Upper lobe of left lung (tissue), 6 donors: ENCODE measurements around the gene ECSIT. TPM values are rescaled to one million over a fixed set of nuclear protein-coding genes. Genes with fewer than 3 reads are reported as not detected.

Experiments
- ATAC-seq, 2 donors: fragments of 200-7000 bp; cut with Tn5 transposase; one replicate each; pipeline ENCODE4 v1.9.1; 2022; ENCODE audit warnings: mild to moderate bottlenecking in 2 of 2, moderate library complexity in 2 of 2; ENCODE audit not compliant: low FRiP score in 2 of 2
- DNase-seq, 2 donors: peaks; one replicate each; pipeline ENCODE4 v3.0.0-alpha.2; 2019 to 2020
- H3K27ac ChIP-seq, 4 donors: fragments of 200-600 bp; sonication (generic); one replicate each; pipeline ENCODE4 v1.5.1; 2016 to 2019
- H3K27me3 ChIP-seq, 4 donors: fragments of 200-600 bp; sonication (generic); one replicate each; pipeline ENCODE4 v1.5.1; 2017 to 2019
- H3K36me3 ChIP-seq, 4 donors: fragments of 200-600 bp; sonication (generic); one replicate each; pipeline ENCODE4 v1.5.1; 2016 to 2019
- H3K4me1 ChIP-seq, 4 donors: fragments of 200-600 bp; sonication (generic); one replicate each; pipeline ENCODE4 v1.5.1; 2018 to 2019
- H3K4me3 ChIP-seq, 4 donors: fragments of 200-600 bp; sonication (generic); one replicate each; pipeline ENCODE4 v1.5.1; 2017 to 2019; ENCODE audit warnings: mild to moderate bottlenecking in 2 of 4, moderate library complexity in 1 of 4
- H3K9me3 ChIP-seq, 4 donors: fragments of 200-600 bp; sonication (generic); one replicate each; pipeline ENCODE4 v1.5.1; 2018 to 2019
- EP300 ChIP-seq, 4 donors: sonication (generic); formaldehyde crosslinking; IDR thresholded peaks; one replicate each; pipeline ENCODE4 v1.5.1; 2017; ENCODE audit warnings: antibody characterized with exemption in 4 of 4, control low read depth in 2 of 4
- POLR2A ChIP-seq, 4 donors: fragments of 450-650 bp; IDR thresholded peaks; one replicate each; pipeline ENCODE4 v1.5.1; 2016 to 2017; ENCODE audit warnings: antibody characterized with exemption in 4 of 4, mild to moderate bottlenecking in 2 of 4
- POLR2AphosphoS5 ChIP-seq, 2 donors: sonication (generic); formaldehyde crosslinking; IDR thresholded peaks; one replicate each; pipeline ENCODE4 v1.5.1; 2017; ENCODE audit warnings: antibody characterized with exemption in 2 of 2
- WGBS, 2 donors: methylation state at CpG; one replicate each; pipeline ENCODE4 v1.1.5; 2017 to 2018; 5-methylcytosine and 5-hydroxymethylcytosine counted together
- total RNA-seq, 6 donors: library from RNA; depleted of rRNA in 4 of 6; stranded (reverse); fragments of >200 nt in 4 of 6; gene quantifications; one replicate each; pipeline versions ENCODE4 v1.1.0 to v1.2.1, GENCODE V29; 2016 to 2021
- TF ChIP-seq, protein P1 (sequence below), 6 experiments: fragments of 450-650 bp in 4 of 6; fragments of 200-600 bp in 2 of 6; sonication (generic) in 2 of 6; IDR thresholded peaks; one replicate each; pipeline ENCODE4 v1.5.1; 2016 to 2019; ENCODE audit warnings: antibody characterized with exemption in 6 of 6
- donor health status: DM: no; HTN: no; CAD: no; lungs with moderate emphysema.
- donor health status: DM: no; HTN: yes; CAD: no; lungs with severe emphysema.

ECSIT gene
- total RNA-seq, 6 donors from 2014 or later, result 32.1 to 77.5 (median 48.6) TPM

DNA sequence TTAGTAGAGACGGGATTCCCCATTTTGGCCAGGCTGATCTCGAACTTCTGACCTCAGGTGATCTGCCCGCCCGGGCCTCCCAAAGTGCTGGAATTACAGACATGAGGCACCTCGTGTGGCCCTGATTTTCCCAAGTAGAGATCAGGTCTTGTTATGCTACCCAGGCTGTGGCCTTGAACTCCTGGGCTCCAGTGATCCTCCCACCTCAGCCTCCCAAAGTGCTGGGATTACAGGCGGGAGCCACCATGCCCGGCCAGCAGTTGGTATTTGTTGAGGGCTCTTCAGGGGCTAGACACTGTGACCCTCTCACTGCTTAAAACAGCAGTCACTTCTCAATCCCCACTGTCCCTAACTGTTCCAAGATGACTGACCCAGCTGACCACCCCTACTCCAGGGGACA lies 39.6 kb downstream of the ECSIT start:
- H3K36me3 ChIP-seq, result peaks cover 0 to 49% (median 17%) of the 10 kb centered on the region in 4 donors
- H3K4me1 ChIP-seq, result no peaks in the 10 kb centered on the region
- H3K4me3 ChIP-seq, result no peak overlapping the region
- no peak overlapping the region for H3K27ac ChIP-seq
- ATAC-seq (no peak), DNase-seq (no peak)
- TF ChIP-seq EP300 (IDR thresholded peaks at IDR 0.05), result no peak
- no peak for TF ChIP-seq POLR2AphosphoS5 (IDR thresholded peaks at IDR 0.05)
- no peak for TF ChIP-seq POLR2A (IDR thresholded peaks at IDR 0.05)
- TF ChIP-seq, protein P1, sequence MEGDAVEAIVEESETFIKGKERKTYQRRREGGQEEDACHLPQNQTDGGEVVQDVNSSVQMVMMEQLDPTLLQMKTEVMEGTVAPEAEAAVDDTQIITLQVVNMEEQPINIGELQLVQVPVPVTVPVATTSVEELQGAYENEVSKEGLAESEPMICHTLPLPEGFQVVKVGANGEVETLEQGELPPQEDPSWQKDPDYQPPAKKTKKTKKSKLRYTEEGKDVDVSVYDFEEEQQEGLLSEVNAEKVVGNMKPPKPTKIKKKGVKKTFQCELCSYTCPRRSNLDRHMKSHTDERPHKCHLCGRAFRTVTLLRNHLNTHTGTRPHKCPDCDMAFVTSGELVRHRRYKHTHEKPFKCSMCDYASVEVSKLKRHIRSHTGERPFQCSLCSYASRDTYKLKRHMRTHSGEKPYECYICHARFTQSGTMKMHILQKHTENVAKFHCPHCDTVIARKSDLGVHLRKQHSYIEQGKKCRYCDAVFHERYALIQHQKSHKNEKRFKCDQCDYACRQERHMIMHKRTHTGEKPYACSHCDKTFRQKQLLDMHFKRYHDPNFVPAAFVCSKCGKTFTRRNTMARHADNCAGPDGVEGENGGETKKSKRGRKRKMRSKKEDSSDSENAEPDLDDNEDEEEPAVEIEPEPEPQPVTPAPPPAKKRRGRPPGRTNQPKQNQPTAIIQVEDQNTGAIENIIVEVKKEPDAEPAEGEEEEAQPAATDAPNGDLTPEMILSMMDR (IDR thresholded peaks at IDR 0.05), result no peak
- H3K9me3 ChIP-seq, result no peaks in the 10 kb centered on the region
- 86 to 95% methylated on average over 7 of the region's 7 CpGs for WGBS, 2 donors
- H3K27me3 ChIP-seq, result no peaks in the 10 kb centered on the region

DNA sequence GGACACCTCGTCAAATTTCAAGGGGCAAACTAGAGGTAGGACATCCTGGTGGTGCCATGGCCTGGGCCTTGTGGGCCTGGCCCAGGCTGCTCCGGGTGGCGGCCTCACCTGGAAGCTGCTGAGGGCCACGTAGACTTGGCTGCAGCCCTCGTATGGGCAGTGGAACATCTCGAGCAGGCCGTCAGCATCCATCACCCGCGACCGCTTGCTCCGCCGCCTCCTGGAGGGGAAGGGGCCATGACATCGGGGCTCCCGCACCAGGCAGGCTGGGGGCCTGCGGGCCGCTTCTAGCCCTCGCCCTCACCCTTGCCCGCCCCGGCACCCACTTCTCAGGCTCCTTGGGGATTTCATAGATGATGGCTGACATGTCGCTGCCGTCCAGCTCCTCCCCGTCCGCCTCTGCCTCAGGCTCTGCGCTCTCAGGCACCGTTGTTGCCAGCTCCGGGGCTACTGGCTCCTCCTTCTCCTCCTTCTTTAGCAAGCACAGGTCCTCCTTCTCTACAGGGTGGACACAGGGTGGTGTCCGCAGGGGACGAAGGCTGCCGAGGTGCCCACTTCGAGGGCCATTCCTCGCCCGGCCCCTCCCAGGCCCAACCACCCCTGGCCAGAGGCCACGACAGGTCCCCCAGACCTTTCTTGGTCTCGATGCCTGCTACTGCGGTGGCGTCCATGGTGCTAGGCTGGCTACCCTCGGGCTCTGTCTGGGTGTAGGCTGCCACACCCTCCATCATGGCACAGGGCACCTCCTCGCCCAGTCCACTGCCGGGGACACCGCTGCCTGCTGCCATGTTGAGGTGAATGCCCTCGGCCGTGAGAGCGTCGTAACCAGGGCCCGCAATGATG lies 42.1 kb downstream of the ECSIT start:
- no peak overlapping the region for H3K27ac ChIP-seq
- no peak for TF ChIP-seq POLR2AphosphoS5 (IDR thresholded peaks at IDR 0.05)
- TF ChIP-seq EP300 (IDR thresholded peaks at IDR 0.05), result no peak
- no peak for TF ChIP-seq POLR2A (IDR thresholded peaks at IDR 0.05)
- TF ChIP-seq, protein P1 (IDR thresholded peaks at IDR 0.05), result no peak
- peaks cover 15 to 20% (median 16%) of the 10 kb centered on the region in 4 donors for H3K4me1 ChIP-seq
- no peaks in the 10 kb centered on the region for H3K9me3 ChIP-seq
- H3K36me3 ChIP-seq, result peaks cover 0 to 43% (median 15%) of the 10 kb centered on the region in 4 donors
- H3K4me3 ChIP-seq, result no peak overlapping the region
- WGBS, 2 donors, result 93 to 94% methylated on average over 35 to 37 of the region's 45 CpGs
- peaks cover 0 to 11% (median 7%) of the 10 kb centered on the region in 4 donors for H3K27me3 ChIP-seq
- ATAC-seq (no peak), DNase-seq (peak in 1 of 2 donors; percentile 82)

DNA sequence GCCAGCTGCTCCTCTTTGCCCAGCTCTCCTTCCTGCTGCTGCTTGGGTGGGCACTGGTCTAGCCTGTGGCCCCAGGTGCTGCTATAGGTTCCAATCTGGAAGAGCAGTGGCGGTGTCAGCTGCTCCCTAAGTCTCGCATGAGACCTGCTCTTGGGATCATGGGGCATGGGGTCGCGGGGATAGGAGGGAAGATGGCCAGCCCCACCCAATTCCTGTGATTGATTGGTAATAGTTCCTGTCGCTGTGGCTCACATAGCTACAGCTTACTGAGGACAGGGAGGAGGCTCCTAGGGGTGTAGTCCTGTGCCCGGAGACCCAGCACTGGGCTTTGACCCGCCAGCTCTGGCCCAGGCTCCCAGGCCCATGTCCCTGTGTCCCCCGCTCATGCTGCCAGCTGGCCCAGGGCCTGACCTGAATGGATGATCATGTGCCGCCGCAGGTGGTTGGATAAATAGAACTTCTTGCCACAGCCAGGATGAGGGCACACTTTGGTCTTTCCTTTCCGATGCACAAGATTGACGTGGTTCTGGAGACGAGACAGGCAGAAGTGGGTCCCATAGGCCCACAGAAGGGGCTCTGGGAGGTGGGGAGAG lies 43.6 kb downstream of the ECSIT start:
- H3K36me3 ChIP-seq, result peaks cover 0 to 32% (median 12%) of the 10 kb centered on the region in 4 donors
- H3K27ac ChIP-seq, result no peak overlapping the region
- H3K9me3 ChIP-seq, result no peaks in the 10 kb centered on the region
- TF ChIP-seq POLR2A (IDR thresholded peaks at IDR 0.05) (no peak), POLR2AphosphoS5 (IDR thresholded peaks at IDR 0.05) (no peak)
- TF ChIP-seq, protein P1 (IDR thresholded peaks at IDR 0.05), result no peak
- ATAC-seq (no peak), DNase-seq (no peak)
- H3K4me3 ChIP-seq, result no peak overlapping the region
- peaks cover 18 to 35% (median 27%) of the 10 kb centered on the region in 4 donors for H3K4me1 ChIP-seq
- 87 to 94% methylated on average over 4 to 12 of the region's 13 CpGs for WGBS, 2 donors
- H3K27me3 ChIP-seq, result peaks cover 0 to 26% (median 20%) of the 10 kb centered on the region in 4 donors

GRCh38 chr19:11483366-11484111 lies 45.4 kb downstream of the ECSIT start:
- no peaks in the 10 kb centered on the region for H3K9me3 ChIP-seq
- 83 to 90% methylated on average over 24 to 55 of the region's 57 CpGs for WGBS, 2 donors
- peak overlapping the region in 1 of 4 donors; percentile 46 for H3K4me3 ChIP-seq
- H3K27me3 ChIP-seq, result peaks cover 2 to 37% (median 30%) of the 10 kb centered on the region in 4 donors
- no peak for TF ChIP-seq EP300 (IDR thresholded peaks at IDR 0.05)
- TF ChIP-seq, protein P1 (IDR thresholded peaks at IDR 0.05), result no peak
- H3K36me3 ChIP-seq, result peaks cover 0 to 25% (median 12%) of the 10 kb centered on the region in 4 donors
- H3K4me1 ChIP-seq, result peaks cover 32 to 50% (median 40%) of the 10 kb centered on the region in 4 donors
- H3K27ac ChIP-seq, result peak overlapping the region in 1 of 4 donors; percentile 23
- ATAC-seq (no peak), DNase-seq (peak in 1 of 2 donors; percentile 80)
